Measurements from ENCODE around the gene DUSP1.

Gene DUSP1

DNA sequence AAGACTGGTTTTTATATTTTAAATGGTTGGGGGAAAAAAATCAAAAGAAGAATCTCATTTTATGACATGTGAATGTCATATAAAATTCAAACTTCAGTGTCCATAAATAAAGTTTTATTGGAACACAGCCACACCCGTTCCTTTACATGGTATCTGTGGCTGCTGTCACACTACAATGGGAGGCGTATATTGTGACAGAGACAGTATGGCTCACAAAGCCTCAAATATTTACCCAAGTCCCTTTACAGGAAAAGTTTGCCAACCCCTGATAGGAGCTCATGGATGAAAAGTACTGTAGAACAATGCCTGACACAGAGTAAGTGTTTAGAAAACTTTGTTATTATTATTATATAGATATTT lies 5.2 kb upstream of the DUSP1 start:
- DNase-seq, result no peak

DNA sequence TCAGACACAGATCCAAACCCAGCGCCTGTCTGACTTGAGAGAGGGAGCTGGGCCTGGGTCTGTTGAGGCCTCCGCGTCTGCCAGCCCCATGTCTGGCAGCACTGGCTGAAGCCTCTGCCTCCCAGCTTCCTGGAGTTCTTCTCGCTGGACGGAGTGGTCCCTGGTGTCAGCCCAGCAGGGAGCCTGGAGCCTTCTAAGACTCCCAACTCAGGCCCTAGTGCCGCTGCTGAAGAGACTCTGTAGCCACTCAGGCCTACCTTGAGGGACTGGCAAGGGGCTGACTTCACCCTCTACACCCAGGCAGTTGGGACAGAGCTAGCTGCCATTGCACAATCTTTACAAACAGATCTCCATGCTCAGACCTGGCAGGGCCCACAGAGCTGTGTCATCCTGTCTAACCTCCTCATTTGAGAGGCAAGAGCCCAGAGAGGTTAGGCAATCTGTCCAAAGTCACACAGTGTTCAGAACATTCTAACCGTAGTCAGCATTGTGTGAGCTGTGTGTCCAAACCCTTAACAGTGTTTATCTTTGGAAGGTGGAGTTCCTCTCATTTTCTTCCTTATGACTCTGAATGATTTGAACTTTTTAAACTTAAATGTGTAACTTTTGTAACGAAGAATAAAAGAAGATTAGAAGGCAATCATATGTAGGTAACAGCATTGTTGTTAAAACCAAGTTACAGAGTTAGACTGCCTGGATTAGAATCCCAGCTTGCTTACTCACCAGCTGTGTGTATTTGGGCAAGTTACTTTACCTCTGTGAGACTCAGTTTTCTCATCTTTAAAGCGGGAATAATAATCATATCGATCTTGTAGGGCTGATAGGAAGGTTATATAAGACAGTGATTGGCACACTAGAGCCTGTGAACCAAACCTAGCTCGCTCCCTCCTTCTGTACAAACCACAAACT lies 4.6 kb upstream of the DUSP1 start:
- DNase-seq, result no peak

DNA sequence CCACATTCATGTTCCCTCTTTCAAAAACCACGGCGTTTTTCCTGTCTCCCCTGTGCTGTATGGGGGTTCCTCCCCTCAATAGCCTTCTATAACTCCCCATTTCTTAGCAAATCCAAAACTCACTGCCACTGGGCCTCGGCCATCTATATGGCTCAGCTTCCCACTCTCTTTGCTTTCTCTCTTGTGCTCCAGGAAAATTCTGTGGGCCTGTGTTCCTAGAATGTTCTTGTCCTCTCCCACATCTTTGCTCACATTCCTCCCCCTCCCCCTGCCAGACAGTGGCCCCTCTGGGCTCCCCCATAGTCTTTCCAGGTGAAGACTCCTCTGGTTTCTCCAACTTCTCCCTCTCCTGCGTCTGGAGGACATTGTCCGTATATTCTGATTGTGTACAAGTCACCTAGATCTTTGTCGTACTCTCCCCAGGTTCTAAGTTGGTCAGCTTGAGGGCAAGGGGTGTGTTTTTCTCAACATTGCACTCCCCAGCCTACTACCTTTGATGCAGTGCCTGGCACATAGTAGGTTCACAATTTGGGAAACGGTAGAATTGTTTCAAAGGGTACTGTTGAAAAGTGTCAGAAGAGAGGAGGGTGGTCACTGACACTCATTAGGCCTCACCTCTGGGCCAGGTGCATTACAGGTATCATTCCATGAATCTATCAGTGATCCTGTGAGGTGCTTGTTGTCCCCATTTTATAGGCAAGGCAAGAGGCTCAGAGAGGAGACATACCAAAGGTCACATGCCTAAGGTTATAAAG lies 3.7 kb upstream of the DUSP1 start:
- no peak for DNase-seq

DNA sequence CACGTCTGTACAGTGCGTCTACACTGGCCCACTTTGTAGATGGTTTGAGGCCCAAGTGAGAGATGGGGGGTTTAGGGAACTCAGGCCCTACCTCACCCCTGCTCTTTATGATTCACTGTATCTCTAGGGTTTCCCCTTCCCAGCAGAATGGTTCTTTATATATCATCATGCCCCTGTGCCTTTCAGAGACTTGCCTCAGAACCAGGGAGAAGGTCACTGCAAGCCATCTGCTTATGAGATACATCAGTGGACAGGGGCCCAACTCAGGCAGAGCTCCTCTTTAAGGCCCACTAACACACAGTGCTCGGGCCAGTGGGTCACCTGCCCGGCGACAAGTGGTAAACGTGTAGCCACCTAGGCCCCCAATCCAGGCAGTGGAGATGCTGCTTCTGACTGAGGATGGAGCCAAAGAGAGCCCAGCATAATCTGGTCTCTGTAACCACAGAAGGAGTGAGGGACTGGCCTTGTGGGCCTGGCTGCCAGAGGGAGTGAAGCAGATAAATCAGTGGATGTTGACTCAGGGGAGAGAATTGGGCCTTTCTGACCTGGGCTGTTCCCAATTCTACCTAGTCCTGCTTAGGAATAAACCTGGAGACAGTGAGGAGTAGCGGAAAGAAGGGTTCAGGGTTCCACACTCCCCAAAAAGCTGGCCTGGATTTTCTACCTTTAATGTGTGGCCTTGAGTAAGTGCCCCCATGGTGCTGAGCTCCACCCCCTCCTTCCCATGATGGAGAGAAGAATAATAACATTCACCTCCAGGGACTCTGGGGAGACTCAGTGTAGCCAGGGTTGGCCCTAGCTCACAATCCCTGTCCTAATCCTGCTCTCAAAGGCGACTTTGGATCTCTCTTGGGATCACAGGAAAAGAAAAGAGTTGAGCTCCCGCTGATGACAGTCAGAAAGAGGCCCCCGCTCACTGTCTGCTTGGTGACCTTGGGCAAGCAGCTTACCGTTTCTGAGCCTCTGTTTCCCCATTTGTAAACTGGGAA lies 2.8 kb upstream of the DUSP1 start:
- DNase-seq, result no peak

DNA sequence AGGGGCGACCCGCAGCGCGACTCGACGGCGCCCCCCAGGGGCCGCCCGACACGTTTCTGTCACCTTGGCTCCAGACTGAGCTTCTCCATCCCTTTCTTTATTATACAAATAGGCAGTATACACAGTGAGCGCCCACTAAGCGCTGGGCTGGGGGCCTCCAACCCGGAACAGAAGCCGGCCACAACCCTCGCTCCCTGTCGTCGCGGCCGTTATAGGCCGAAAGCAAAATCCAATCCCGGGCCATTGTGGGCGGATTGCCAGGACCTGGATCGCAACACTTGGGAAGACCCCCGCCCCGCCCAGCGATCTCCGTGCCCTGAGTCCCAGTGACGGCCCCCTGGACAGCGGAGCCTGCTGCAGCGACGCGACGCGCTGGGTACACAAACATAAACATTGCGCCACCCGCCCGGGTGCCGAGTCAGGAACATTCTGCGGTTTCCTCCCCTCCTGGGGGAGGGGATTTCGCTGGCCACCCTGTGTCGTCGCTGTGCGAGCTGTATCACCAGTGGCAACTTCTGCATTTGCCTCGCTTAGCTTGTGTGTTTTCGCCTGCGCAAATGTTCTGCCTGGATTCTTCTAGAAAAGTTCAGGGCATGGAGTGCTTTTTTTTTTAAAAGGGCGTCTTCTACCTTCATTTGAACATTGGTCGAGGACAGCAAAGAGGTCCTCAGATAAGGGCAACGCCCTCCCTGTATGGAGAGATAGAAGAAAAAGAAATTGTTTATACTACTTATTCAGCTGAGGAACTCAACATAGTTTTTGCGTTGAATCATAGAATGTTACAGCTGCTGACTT lies 1.3 kb upstream of the DUSP1 start:
- DNase-seq, result peak in 1 of 2 experiments; percentile 43

DNA sequence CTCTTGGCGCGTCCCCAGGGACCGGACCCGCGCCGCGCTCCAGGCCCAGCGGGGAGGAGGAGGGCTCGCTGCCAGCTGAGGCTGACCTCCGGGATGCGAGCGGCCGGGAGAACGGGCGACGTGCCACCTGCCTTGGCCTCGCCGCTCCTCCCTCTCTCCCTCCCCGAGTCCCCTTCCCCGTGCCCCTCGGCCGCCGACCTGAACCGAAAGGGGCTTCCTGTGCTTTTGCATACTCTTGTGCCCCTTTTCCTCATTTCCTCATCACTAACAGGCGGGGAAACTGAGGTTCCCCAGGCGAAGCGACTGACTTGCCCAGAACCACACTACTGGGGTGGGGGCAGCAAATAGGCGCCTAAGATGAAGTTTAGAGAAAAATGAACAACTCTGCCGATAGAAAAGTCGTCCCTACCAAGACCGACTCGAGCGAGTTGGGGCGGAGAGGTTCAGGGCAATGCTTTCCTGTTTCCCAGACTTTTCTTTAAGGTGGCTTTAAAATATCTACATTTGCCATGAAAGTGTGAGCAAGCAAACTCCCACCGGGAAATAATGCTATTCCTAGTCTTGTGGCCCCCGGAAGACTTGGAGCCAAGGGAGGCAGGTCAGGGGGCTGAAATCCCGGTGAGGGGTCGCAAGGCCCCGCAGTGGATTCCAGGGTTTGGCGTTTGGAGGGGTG lies 580 bp upstream of the DUSP1 start:
- no peak for DNase-seq

DNA sequence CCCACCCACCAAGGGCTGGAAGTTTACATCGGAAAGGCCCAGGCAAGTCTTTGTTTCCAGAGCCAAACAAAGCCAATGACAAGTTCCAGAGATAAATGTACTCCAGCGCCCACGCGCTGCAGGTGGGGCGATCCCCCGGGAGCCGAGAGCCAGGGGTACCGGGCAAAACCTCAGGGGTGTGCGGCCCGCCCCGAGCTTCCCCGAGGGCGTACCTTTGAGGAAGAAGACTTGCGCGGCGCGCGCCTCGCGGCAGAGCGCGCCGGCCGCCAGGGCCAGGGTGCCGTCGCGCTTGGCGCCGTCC lies 671 bp downstream of the DUSP1 start:
- DNase-seq, result no peak

DNA sequence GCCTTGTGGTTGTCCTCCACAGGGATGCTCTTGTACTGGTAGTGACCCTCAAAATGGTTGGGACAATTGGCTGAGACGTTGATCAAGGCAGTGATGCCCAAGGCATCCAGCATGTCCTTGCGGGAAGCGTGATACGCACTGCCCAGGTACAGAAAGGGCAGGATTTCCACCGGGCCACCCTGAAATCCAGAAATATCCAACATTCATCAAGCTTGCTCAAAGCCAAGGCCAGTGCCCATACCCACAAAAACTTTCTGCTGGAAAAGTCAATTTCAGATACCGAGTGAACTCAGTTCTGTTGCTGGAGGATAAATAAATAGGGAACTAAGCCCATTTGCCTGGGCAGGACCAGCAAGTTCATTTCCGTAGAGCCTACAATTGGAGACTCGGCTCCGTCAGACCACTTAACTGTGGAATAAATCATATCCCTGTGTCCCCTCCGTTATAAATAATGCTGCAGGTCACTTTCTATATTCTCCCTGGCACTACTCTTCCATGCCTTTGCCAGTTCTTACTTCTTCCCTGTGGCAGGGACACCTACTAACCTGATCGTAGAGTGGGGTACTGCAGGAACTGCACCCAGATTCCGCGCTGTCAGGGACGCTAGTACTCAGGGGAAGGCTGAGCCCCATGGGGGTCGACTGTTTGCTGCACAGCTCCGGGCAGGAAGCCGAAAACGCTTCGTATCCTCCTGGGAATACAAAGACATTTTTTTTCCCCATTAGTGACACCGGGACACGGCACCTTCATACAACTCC lies 1.2 kb downstream of the DUSP1 start:
- no peak for DNase-seq

DNA sequence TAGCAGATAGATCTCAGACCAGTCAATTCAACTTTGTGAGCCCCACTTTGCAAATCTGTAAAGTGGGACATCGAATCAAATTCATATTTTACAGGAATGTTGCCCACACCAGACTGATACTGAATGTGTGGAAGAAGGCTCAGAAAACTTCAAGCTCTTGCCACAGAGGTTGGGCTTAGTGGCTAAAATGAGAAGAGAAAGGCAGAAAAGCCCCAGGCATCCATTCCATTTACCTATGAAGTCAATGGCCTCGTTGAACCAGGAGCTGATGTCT lies 1.7 kb downstream of the DUSP1 start:
- no peak for DNase-seq

DNA sequence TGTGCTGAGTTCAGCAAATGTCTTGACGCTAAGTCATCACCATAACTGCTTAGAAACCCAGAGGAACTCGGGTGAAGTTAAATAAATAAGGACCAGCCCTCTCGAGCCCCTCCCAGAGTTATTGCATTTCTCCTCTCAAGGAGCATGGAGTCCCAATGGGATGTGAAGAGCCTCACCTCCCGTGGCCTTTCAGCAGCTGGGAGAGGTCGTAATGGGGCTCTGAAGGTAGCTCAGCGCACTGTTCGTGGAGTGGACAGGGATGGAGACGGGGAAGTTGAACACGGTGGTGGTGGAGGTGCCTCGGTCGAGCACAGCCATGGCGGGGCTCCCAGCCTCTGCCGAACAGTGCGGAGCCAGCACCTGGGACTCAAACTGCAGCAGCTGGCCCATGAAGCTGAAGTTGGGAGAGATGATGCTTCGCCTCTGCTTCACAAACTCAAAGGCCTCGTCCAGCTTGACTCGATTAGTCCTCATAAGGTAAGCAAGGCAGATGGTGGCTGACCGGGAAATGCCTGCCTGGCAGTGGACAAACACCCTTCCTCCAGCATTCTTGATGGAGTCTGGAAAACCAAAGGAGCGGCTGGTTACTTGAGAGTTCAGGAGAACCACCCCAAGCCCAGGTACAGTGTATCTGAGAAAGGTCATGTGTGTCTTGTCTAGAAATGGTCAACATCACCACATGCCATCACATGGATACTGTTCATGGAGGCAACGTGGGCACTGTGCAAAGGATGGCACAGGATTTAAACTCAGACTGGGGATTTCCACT lies 2.2 kb downstream of the DUSP1 start:
- DNase-seq, result no peak

DNA sequence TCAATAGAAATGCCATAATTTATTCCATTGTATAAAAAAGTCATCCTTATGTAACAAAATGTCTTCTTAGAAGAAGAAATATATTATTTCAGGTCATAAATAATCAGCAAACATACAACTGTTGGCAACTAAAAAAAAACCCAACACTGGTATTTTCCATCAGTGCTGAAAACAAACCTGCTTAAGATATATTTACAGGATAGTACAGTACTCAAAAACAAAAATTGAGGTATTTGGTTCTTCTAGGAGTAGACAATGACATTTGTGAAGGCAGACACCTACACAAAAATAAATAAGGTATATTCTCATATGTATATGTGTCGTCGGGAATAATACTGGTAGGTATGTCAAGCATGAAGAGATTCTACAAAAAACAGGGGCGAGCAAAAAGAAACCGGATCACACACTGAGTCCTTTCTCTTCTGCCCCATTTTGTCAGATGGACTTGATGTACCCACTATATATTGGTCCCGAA lies 2.9 kb downstream of the DUSP1 start:
- DNase-seq, result no peak

DNA sequence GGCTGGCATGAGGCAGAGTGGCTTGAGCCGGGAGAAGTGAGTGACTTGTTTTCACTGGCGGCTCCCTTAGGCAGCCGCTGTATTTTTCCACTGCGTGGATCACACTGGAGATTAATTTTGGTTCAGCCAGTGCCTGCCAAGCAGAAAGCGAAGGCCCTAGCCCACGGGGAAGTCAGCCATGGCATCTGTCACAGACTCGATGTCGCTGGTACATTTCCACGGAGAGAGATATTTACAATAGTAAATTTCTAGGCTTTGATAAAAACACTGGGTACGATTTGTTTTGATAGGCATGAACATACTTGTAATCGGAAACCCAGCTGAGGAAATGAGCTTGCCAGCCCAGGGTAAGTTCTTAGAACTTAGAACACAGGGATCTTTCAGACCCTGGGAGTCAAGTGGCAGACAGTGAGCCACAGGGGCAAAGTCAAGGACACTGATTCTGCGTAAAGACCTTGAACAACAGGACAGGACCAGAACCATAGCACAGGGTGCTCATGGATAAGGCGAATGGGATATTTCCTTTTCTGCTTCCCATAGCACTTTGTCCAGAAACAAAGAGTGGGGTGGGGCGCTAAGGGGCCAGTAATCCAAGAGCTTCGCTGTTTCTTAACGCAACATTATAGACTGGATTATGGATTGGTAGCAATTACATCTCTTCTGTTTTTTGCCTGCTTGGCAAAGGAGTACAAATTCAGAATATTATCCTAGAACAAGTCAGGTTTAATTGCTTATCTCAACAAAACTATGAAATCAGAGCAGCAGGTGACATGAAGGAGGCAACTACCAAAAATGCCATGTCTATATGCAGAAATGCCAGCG lies 4.5 kb downstream of the DUSP1 start:
- no peak for DNase-seq

DNA sequence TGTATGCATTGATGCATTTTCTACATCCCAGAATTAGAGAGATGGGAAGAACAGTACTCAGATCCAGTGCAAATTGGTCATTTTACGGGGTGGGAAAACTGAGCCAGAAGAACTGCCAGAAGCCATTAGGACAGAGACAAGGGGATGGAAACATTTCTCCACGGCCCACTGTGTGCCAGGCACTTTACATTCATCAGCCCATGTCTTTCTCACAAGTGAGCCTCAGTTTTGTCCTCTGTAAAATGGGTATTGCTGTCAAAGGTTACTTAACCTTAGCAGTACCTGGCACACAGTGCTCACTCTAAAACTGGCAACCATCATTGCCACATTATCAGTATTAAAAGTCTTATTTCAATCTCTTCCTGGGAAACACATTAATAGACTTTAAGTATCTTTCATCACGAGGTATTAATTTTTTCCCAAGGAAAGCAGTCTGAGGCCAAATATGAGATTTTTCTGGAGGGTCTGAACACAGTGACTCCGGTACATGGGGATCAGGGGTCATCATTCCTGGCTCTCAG lies 5.2 kb downstream of the DUSP1 start:
- DNase-seq, result no peak

DNA sequence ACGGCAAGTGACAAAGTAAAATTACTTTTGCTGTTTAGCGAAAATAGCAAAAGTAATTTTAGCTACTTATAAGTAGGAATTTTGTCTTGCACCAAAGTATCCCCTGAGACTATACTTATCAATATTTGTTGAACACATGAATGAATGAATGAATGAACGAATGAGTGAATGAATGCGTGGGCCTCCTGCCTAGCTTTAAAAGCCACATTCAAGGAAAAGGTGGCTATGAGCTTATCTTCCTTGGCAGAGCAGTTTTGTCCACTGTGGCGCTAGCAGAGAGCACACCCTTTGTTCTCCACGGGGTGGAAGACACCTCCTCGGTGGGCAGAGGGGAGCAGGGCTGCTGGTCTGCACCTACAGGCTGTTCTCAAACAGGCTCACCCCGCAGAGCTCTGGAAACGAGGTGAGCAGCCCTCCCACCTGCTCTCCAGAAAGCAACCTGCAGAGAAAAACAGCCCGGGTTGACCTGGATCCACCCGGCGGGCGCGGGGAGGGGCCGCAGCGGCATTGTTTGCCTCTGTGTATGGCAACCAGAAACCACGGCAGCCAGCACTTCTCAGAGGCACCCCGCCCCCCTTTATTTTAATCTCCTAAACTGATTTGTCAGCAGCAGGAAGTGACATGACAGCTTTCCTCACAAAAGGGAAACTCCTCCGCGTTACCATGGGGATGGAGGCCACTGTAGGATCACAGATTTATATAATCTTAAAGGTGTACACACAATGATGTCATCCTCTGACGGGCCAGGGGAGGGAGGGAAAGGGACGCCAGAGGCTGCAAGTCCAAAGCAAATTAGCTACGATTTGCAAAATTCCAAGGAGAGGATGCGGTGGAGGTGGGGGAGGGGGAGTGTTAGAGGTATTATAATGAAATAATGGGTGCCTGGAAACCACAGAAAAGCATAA lies 5.9 kb downstream of the DUSP1 start:
- DNase-seq, result peak; percentile 88 to 97

DNA sequence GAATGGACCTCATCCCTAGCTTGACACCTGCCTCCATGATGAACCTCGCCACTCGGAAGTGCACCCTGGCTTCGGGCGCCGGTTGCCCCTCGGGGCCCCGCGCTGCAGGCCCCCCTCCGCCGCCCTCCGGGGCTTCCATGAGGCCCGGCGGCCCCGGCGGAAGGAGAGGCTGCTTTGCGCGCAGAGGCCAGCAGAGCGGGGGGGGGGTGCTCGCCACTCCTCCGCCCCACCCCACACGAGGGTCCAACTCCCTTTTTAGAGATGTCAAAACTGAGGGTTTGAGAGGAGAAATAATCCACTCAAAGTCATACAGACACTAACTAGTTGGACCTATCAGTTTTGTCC lies 7.9 kb downstream of the DUSP1 start:
- DNase-seq, result no peak

DNA sequence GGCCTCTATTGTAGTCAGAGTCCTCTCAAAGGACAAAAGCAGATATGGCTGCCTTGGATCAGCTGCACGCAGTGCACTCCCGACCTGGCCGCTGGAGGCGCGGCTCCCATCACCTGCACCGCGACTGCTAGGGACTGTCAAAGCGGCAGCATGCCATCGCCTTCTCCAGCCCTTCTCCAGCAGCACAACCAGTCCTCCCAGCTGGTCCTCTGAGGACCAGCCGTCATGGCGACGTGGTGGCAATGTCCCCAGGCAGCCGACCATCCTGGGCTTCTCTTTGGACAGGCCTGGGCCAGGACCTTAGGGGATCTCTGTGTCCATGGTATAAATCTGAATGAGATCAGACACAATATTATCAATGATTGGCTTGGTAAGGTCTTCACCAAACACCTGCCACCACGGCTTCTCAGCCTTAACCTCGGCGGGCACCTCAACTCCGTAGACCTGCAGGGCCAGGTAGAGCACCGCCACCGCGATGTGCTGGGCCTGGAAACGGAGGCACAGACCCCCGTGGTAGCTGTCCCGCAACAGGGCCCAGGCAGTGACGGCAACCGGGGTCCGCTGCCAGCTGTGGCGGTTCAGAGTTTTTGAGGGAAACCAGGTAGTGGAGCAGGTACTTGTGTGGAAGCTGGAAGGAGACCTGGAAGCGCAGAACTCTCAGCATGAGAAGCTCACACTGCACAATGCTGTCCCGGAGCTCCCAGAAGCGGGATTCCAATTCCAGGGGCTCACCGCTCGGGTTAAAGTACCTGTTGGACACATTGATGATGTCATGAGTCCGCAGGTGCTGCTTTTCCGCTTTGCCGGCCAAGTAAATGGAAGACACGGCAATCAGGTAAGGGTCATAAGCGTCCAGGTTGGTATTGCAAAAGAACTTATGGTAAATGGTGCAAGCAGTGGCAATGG lies 8.5 kb downstream of the DUSP1 start:
- no peak for DNase-seq

DNA sequence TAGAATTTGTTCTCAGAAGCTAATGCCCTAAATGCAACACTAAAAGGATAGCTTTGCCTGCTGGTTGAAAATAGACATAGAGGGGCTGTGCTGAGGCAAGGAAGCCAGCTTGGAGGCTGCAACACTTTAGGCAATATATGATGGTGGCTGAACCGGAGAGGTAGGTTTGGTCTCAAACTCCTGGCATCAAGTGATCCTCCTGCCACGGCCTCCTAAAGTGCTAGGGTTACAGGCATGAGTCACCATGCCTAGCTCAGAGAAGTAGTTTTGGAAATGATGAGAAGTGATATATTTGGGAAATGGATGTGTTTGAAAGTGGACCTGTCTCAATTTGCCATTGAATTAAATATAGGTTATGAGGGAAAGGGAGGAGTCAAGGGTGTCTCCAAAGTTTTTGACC lies 10.0 kb downstream of the DUSP1 start:
- DNase-seq, result no peak
